Stimulated activated CD8-positive, alpha-beta memory T cell treated with anti-CD3 and anti-CD28 coated beads, Interleukin-7, amount 100 ng/mL, for 24 hours (primary cell): Measurements from ENCODE around the gene SLC4A8.

ENCODE experiments used
- DNase-seq: peaks from one replicate; pipeline ENCODE4 v3.0.0-alpha.2; 2020; ENCODE audit warnings: low read depth

SLC4A8 gene

DNA sequence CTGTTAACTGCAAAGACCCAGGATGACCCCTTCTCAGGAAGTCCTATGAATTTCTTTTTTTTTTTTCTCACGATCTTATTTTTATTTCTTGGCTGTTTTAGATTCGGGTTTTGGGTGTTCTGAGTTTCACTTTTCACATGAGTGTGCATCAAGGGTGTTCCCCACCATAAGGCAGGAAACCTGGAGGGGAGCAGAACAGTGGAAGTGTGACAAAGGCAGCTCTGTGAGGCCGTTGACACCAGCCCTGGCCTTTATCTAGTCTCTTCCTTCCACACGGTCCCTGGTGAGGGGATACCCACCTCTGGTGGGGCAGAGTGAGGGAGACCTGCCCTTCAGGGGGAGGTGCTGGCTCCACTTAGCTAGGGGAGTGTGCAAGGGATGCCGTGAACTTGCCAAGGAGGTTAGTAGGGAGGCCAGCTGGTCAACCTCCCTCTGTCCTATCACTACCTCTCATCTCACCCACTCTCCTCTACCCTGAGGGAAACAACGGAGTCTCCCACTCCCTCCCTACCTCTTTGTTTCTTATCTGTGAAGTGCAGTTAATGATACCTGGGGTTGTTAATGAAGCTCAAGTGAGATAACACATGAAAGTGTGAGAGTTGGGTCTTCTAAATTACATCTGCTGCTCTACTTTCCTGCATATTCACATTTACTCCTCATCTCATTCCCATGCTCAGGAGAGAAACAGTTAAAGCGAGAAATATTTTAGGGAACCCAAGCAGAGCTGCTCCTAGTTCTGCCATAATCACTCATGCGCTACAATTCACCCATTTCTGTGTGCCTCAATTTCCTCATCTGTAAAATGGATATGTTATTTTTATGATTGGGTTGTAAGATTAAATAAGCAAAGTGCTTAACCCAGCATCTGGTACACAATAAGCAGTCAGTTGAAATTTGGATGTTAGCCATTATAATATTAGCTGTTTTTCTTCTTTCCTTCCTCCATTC lies 29.1 kb upstream of the SLC4A8 start:
- no peak for DNase-seq

GRCh38 chr12:51397670-51398069 lies 27.0 kb upstream of the SLC4A8 start:
- no peak for DNase-seq

DNA sequence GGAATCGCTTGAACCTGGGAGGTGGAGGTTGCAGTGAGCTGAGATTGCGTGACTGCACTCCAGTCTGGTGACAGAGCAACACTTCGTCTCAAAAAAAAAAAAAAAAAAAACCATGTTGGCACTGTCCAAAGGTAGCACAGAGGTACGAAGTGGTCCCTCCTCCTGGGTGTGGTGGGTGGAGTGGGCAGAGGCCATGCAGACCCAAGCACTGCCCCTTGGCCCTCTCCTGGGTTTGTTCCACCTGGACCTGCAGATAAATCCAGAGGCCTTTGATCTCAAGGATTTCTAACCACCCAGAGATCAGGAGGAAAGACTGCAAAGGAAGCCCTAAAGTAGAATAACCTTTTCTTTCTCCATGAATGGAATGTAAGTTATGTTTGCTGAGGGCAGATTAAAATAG lies 24.7 kb upstream of the SLC4A8 start:
- no peak for DNase-seq

DNA sequence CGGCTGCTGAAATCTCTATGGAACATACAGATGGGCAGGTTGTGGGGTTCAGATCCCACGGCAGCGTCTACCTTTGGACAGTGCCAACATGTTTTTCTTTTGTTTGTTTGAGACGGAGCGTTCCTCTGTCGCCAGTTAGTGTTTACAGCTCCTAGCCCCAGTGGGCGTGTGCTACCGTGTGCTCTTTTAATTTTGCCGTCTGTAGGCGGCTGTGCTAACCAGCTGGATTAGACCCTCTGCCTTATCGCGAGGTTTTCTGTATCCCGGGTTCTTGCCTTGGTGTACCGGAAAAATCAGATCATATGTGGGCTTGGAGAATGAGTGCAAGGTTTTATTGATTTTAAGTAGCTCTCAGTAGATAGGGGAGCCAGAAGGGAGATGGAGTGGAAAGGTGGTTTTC lies 23.6 kb upstream of the SLC4A8 start:
- no peak for DNase-seq

GRCh38 chr12:51401486-51401885 lies 23.1 kb upstream of the SLC4A8 start:
- DNase-seq = no peak

GRCh38 chr12:51401900-51402299 lies 22.7 kb upstream of the SLC4A8 start:
- DNase-seq = no peak

DNA sequence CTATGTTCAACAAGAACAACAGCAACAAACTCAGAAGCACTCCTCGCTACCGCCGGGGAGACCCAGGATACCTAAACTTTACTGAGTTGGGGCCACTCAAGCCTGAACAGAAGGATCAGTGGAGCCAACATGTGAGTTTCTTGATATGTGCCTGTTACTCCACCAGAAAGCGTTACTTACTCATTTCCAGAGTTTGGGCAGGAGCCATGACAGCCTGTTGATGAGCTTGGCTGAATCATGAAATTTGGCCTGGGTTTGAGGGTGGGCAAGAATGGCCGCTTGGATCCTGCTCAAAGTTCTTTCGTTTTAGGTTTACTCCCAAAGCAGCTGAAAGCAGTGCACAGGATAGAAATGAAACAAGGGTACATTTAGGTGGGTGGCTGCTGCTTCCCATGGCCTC lies 21.5 kb upstream of the SLC4A8 start:
- no peak for DNase-seq

DNA sequence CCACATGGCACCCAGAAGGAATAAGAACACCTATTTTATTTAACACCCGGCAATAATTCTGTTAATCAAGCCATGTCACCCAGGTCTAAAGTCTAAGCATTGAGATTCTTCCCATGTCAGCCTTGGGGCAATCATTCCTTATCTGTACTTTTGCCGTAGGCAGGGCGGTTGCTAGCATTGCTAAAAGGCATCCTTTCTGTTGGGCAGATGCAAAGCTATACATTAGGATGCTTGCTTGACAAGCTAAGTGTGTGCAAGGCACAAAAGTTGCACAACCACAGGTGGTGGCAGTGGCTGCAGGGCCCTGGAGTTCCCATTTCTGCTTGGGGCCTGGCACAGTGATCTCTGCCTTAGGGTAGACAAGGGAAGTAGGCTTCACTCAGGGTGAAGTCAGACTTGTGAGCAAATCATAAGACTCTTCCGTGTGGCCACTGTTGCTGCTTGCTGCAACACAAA lies 20.9 kb upstream of the SLC4A8 start:
- DNase-seq = no peak

- no peak for DNase-seq
Observed at GRCh38 chr12:51404627-51405026, 20.0 kb upstream of the SLC4A8 start.

DNA sequence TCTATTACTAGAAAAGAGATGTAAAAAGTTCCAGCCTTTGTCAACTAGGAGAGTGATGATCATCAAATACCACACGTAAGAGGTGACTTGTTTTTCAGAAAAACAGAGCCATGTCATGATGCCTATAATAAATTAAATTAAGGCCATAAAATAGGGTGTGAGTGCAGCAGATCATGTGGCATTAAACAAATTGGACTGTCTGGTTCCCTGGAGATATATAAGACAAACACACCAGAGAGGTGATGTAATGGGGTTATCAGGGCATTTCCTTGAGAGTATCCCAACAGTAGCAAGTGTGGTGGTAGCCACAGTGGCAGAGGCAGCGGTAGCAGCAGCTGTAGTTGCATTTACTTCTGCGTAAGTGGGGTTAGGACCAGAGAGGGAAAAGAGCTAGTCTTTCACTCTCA lies 18.8 kb upstream of the SLC4A8 start:
- no peak for DNase-seq

GRCh38 chr12:51406290-51406689 lies 18.3 kb upstream of the SLC4A8 start:
- no peak for DNase-seq

GRCh38 chr12:51406859-51407258 lies 17.8 kb upstream of the SLC4A8 start:
- no peak for DNase-seq

DNA sequence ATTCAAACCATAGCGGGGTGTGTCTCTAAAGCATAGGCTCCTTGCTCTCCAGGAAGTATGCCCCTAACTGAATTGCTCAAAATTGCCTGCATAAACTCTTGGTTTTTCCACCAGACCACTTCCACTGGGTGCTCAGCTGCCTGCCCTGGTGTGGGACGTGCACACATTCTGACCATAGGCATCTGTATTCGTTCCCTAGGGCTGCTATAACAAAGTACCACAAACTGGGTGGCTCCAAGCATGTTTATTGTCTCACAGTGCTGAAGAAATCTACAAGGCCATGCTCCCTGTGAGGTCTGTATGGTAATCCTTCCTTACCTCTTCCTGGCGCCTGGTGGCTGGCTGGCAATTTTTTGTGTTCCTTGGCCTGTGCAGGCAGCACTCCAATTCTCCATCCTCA lies 17.0 kb upstream of the SLC4A8 start:
- no peak for DNase-seq

GRCh38 chr12:51409846-51410245 lies 14.8 kb upstream of the SLC4A8 start:
- no peak for DNase-seq

DNA sequence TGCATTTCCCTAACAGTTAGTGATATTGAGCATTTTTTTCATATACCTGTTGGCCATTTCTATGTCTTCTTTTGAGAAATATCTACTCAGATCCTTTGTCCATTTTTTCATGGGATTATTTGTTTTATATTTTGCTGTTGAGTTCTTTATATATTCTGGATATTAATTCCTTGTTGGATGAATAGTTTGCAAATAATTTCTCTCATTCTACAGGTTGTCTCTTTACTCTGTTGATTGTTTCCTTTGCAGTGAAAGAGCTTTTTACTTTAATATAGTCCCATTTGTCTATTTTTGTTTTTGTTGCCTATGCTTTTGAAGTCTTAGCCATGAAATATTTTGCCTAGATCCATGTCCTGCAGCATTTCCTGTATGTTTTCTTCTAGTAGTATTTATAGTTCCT lies 11.5 kb upstream of the SLC4A8 start:
- DNase-seq = no peak

DNA sequence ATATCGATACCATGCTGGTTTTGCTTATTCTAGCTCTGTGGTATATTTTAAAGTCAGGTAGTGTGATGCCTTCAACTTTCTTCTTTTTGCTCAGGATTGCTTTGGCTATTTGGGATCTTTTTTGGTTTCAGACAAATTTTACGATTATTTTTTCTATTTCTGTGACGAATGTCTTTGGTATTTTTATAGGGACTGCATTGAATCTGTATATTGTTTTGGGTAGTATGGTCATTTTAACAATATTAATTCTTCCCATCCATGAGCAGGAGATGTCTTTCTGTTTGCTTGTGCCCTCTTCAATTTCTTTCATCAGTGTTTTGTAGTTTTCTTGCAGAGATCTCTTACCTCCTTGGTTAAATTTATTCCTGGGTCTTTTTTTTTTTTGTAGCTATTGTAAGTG lies 10.8 kb upstream of the SLC4A8 start:
- DNase-seq = no peak

DNA sequence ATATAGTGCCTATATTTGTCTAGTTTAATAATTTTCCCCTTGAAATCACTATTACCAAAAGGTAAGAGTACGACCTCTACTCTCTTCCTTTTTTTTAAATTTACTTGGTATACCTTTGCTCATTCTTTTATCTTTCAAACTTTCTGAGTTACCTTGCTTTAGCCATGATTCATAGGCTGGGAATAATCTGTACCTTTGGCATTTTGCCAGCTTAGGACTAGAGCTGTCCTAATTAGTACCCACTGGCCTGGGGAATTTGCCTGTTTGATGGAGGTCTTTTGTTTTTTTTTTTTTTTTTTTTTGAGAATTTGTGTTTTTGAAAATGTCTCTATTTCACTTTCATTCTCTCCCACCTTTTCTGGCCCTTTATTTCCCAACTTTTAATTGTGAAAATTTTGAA lies 8.7 kb upstream of the SLC4A8 start:
- DNase-seq = no peak

DNA sequence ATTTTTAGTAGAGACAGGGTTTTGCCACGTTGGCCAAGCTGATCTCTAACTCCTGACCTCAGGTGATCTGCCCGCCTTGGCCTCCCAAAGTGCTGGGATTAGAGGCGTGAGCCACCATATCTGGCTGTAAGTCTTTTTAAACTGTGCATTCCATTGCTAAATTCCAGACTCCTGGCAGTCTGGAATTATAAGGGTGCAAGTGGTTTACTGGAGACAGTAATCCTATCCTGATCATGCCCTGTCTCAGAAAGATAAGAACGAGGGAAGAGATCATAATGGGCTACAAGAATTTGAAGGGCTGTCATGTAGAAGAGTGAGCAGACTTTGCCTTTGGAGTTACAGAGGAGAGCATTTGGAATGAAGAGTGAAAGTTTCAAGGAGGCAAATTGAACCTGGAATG lies 6.8 kb upstream of the SLC4A8 start:
- DNase-seq = no peak

DNA sequence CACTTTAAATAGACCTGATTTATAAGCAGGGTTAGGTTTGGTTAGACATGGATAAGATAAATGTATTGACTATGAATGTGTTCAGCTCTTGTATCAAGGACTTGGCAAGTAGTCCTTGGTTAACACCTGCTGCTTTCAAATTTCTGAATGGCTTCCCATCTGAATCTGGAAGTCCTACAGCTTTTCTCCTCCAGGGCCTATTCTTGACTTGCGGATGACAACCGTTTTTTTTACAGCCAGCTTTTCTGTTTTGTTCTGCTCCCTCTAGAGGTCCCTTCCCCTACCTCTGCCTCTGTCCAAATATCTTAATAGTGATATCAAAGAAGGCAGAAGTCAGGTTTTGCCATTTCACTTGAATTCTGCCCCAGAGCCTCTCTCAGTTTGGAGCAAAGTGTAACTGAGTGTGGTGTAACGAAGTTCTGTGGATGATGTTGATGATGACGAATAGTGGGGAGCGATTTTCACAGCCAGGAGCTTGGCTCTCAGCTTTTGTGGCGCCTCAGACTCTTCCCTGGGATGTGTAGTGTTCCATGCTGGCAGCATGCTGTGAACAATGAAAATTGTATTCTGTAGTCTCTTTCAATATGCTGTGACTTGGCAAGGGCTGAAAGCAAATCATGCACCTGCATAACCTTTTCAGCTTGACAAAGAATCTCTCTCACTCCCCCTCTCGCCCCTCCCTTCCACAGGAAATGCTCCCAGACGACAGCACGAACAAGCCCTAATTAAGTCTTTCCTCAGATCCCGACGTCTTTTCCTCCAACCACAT lies 5.0 kb upstream of the SLC4A8 start:
- DNase-seq = no peak

DNA sequence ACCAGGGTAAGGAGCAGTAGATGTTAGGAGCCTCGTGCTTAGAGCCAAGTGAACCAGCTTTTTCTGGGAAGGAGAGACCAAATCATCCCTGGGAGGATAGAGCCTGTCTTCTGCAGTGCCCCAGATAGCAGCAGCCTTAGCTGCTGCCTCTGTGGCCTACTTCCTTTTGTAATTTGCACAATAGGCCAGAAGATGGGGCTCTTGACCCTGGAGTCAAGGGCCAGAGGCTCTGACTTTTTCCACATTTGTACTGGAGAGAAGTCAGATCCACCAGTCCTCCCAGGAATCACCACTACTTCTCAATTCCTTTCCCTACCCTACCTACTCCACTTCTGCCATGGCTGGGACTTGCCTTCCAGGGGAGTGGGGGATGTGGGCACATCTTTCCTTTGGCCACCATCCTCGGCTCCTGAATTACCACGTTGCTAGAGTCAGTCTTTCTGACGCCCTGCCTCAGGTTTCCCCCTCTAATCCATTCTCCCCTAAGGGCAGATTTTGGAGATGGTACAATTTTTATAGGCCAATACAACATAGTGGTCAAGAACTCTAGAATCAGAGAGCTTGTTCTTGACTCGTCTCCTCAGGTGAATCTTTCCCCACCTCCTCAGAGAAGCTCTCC lies 3.3 kb upstream of the SLC4A8 start:
- DNase-seq = no peak

DNA sequence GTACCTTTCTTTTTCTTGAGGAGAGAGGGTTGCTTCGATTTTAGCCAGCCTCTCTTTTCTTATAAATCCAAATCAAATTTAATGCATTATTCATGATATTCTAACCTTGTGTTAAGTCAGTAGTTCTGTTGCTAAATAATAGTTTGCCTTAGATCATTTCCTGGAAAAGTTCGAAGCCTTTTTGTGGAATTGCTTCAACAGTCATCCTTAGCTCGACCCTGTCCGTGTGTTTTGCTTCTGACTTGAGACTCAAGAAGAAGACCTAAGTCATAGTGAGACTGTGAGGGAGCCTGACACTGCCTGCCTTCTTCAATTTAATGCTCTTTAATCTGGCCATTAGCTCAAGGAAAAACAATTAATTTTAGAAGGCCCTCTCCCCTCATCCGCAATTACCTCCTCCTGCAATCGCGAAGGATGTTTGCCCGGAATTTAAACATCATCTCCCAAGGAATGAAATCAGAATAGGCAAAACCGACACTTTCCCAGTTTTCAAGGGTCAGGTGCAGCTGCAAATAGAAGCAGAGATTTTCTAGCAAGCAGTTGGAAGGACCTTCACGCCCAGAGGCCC lies 453 bp upstream of the SLC4A8 start:
- no peak for DNase-seq

GRCh38 chr12:51428256-51428655 lies 3.6 kb downstream of the SLC4A8 start:
- DNase-seq = no peak
